H1 (cell line): ENCODE results near the gene HDAC8. TPM values are rescaled to one million over a fixed set of nuclear protein-coding genes. Genes with fewer than 3 reads are reported as not detected.

Experiments
- BRCA1 ChIP-seq: IDR thresholded peaks from 2 replicates; pipeline ENCODE4 v1.6.1; 2012; ENCODE audit warnings: low read depth, low read length, improper control_type of control experiment
- GABPA ChIP-seq: IDR thresholded peaks from 2 replicates; pipeline ENCODE4 v1.6.1; 2011; ENCODE audit warnings: mild to moderate bottlenecking, low read length, moderate library complexity, borderline replicate concordance; ENCODE audit not compliant: insufficient read depth
- HDAC6 ChIP-seq: IDR thresholded peaks from one replicate; pipeline ENCODE4 v1.7.1; 2012; ENCODE audit warnings: low read depth, mild to moderate bottlenecking, inconsistent platforms, low read length, moderate library complexity
- JUN ChIP-seq: IDR thresholded peaks from 2 replicates; pipeline ENCODE4 v1.6.1; 2011; ENCODE audit warnings: low read depth, mild to moderate bottlenecking, improper control_type of control experiment, low read length
- MAFK ChIP-seq: IDR thresholded peaks from 2 replicates; pipeline ENCODE4 v1.6.1; 2012; ENCODE audit warnings: low read depth, mild to moderate bottlenecking, improper control_type of control experiment, low read length
- RBBP5 ChIP-seq: IDR thresholded peaks from 2 replicates; pipeline ENCODE4 v1.7.1; 2012; ENCODE audit warnings: low read depth, mild to moderate bottlenecking, inconsistent platforms, low read length, moderate library complexity, borderline replicate concordance
- SP2 ChIP-seq: IDR thresholded peaks from 2 replicates; pipeline ENCODE4 v1.6.1; 2012; ENCODE audit warnings: mild to moderate bottlenecking, low read length, inconsistent platforms
- SUZ12 ChIP-seq: fragments of 200-600 bp; sonication (generic); IDR thresholded peaks from 2 replicates; pipeline ENCODE4 v1.6.1; 2012; ENCODE audit warnings: mild to moderate bottlenecking, inconsistent platforms, low read length, moderate library complexity, mixed read lengths
- ZNF274 ChIP-seq: IDR thresholded peaks from 2 replicates; pipeline ENCODE4 v1.7.0; 2012; ENCODE audit warnings: low read length, borderline replicate concordance; ENCODE audit errors: extremely low read depth
- polyA plus RNA-seq, 7 experiments: library from polyadenylated mRNA; depleted of rRNA in 3 of 7; stranded (reverse) in 5 of 7; unstranded in 2 of 7; fragments of >200 nt in 5 of 7; fragments of 200-250 nt in 2 of 7; gene quantifications; 1 replicate in 5 of 7; 2 replicates in 1 of 7; 4 replicates in 1 of 7; pipeline versions ENCODE4 v1.2.1 to v1.2.3, GENCODE V29; 2011 to 2013; ENCODE audit warnings: missing spikeins in 2 of 7, mixed read lengths in 2 of 7
- total RNA-seq: library from RNA; stranded (reverse); fragmentation: NEBNext Ultra II Directional; extraction: Animal tissue kit (Norgen Biotek cat#: 25700); gene quantifications from 2 replicates; pipeline ENCODE4 v1.2.1, GENCODE V29; 2021
- TF ChIP-seq, protein P1 (sequence below): IDR thresholded peaks from 2 replicates; pipeline ENCODE4 v1.6.1; 2012; ENCODE audit warnings: low read length, inconsistent platforms

HDAC8 gene
- total and polyA plus RNA-seq, 2 of the 8 experiments (the other 6 are each of a cell fraction or from before 2014, with no cell fraction given): 9.7 to 20.3 TPM

DNA sequence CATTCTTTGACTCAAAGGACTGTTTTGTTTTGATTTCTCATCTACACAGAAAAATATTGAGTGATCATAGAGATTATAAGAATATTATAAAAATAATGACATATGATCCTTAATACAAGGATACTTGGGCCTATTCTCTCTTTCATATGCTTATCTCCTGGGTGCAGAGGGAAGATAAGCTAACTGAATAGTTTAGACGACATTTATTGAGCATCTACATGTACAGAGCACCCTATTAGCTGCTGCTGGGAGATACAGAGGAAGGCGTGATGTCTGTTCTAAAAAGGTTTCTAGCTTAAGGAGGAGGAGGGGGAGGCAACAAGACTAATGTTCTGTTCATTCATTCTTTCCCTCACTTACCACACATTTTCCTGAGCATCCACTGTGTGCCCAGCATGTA lies 106.8 kb downstream of the HDAC8 start (continued):
- TF ChIP-seq, protein P1, sequence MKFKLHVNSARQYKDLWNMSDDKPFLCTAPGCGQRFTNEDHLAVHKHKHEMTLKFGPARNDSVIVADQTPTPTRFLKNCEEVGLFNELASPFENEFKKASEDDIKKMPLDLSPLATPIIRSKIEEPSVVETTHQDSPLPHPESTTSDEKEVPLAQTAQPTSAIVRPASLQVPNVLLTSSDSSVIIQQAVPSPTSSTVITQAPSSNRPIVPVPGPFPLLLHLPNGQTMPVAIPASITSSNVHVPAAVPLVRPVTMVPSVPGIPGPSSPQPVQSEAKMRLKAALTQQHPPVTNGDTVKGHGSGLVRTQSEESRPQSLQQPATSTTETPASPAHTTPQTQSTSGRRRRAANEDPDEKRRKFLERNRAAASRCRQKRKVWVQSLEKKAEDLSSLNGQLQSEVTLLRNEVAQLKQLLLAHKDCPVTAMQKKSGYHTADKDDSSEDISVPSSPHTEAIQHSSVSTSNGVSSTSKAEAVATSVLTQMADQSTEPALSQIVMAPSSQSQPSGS: no peak
- no peak for TF ChIP-seq SP2
- no peak for TF ChIP-seq GABPA
- TF ChIP-seq BRCA1: no peak
- no peak for TF ChIP-seq ZNF274
- no peak for TF ChIP-seq JUN
- no peak for TF ChIP-seq RBBP5
- TF ChIP-seq MAFK: no peak
- TF ChIP-seq HDAC6: no peak
- TF ChIP-seq SUZ12: no peak
